IPS-NIHi7 (cell line): ENCODE measurements around the gene CTBP1.

Experiments used
- DNase-seq: peaks from one replicate; pipeline ENCODE4 v3.0.0; 2012; ENCODE audit warnings: mixed read lengths; ENCODE audit errors: extremely low spot score

CTBP1 gene

GRCh38 chr4:1210971-1211370 lies 38.0 kb downstream of the CTBP1 start:
- DNase-seq: no peak

- no peak for DNase-seq
Measured at GRCh38 chr4:1210241-1210841, 38.6 kb downstream of the CTBP1 start.

GRCh38 chr4:1209821-1210220 lies 39.1 kb downstream of the CTBP1 start:
- no peak for DNase-seq

- no peak for DNase-seq
Measured at GRCh38 chr4:1208970-1209704, 39.8 kb downstream of the CTBP1 start.

GRCh38 chr4:1208266-1208961 lies 40.5 kb downstream of the CTBP1 start:
- no peak for DNase-seq

- DNase-seq: no peak
Measured at GRCh38 chr4:1207603-1208265, 41.2 kb downstream of the CTBP1 start.

GRCh38 chr4:1207157-1207470 lies 41.8 kb downstream of the CTBP1 start:
- no peak for DNase-seq

- no peak for DNase-seq
Measured at GRCh38 chr4:1206299-1207156, 42.4 kb downstream of the CTBP1 start.

GRCh38 chr4:1205586-1206298 lies 43.2 kb downstream of the CTBP1 start:
- DNase-seq: no peak

GRCh38 chr4:1204828-1205585 lies 43.9 kb downstream of the CTBP1 start:
- DNase-seq: no peak

GRCh38 chr4:1204286-1204827 lies 44.6 kb downstream of the CTBP1 start:
- no peak for DNase-seq

- no peak for DNase-seq
Measured at GRCh38 chr4:1203026-1203616, 45.8 kb downstream of the CTBP1 start.

- DNase-seq: no peak
Measured at GRCh38 chr4:1202526-1203011, 46.4 kb downstream of the CTBP1 start.

- DNase-seq: no peak
Measured at GRCh38 chr4:1201851-1202525, 46.9 kb downstream of the CTBP1 start.

GRCh38 chr4:1200425-1201035 lies 48.4 kb downstream of the CTBP1 start:
- DNase-seq: no peak

- no peak for DNase-seq
Measured at GRCh38 chr4:1199556-1200331, 49.2 kb downstream of the CTBP1 start.

GRCh38 chr4:1198098-1198844 lies 50.7 kb downstream of the CTBP1 start:
- DNase-seq: no peak
